Pancreas (tissue), 10 donors: ENCODE measurements around the gene POLR2L. TPM values are rescaled to one million over a fixed set of nuclear protein-coding genes. Genes with fewer than 3 reads are reported as not detected.

Experiments used
- ATAC-seq, 4 donors: fragments of 200-7000 bp; cut with Tn5 transposase; one replicate each; pipeline versions ENCODE4 v1.8.0 to v1.9.1; 2020; ENCODE audit warnings: mild to moderate bottlenecking in 4 of 4, moderate library complexity in 4 of 4
- DNase-seq, 6 donors: peaks; one replicate each; pipeline ENCODE4 v3.0.0-alpha.2; 2020
- FAIRE-seq: peaks from 2 replicates; lab custom pipeline; 2012; peaks lifted over from hg19 to GRCh38; lab: Jason Lieb, UNC
- H3K27ac ChIP-seq, 4 donors: fragments of 200-600 bp; sonication (generic); 1 replicate in 3 of 4; 2 replicates in 1 of 4; pipeline versions ENCODE4 v1.5.0 to v1.8.0; 2020
- H3K27me3 ChIP-seq, 4 donors: fragments of 200-600 bp; one replicate each; pipeline ENCODE4 v1.8.0; 2021
- H3K36me3 ChIP-seq, 3 donors: fragments of 200-600 bp; sonication (generic) in 1 of 3; one replicate each; pipeline versions ENCODE4 v1.5.0 to v1.8.0; 2020 to 2021
- H3K4me1 ChIP-seq, 3 donors: fragments of 200-600 bp; one replicate each; pipeline ENCODE4 v1.8.0; 2021
- H3K4me3 ChIP-seq, 4 donors: fragments of 200-600 bp; sonication (generic) in 2 of 4; one replicate each; pipeline versions ENCODE4 v1.5.0 to v1.8.0; 2020 to 2021
- H3K9me3 ChIP-seq, 4 donors: fragments of 200-600 bp; one replicate each; pipeline ENCODE4 v1.8.0; 2021
- WGBS, 2 donors: extraction: QIAGEN DNeasy Blood & Tissue Kit; methylation state at CpG; one replicate each; pipeline ENCODE4 v1.1.7; 2013; 5-methylcytosine and 5-hydroxymethylcytosine counted together
- intact Hi-C, 3 donors: fragments of 100-400 bp; cut with DNase I; formaldehyde crosslinking; loops; one replicate each; pipeline versions ENCODE4 v1.11.1 to v1.14.2; 2022
- polyA plus RNA-seq, 2 donors: library from polyadenylated mRNA; stranded (reverse); fragments of 200-250 nt; gene quantifications; one replicate each; pipeline ENCODE4 v1.2.3, GENCODE V29; 2013
- total RNA-seq, 6 donors: library from RNA; stranded (reverse); fragmentation: NEBNext Ultra II Directional in 4 of 6; extraction: Animal tissue kit (Norgen Biotek cat#: 25700) in 4 of 6; gene quantifications; one replicate each; pipeline versions ENCODE4 v1.2.1 to v1.2.4, GENCODE V29; 2021 to 2023
- TF ChIP-seq, protein P1 (sequence below), 4 donors: fragments of 200-600 bp; sonication (generic) in 3 of 4; IDR thresholded peaks; one replicate each; pipeline versions ENCODE4 v1.5.0 to v1.8.0; 2021; ENCODE audit warnings: antibody characterized with exemption in 4 of 4
- donor health status: healthy with polysubstance abuse.
- donor health status: DM: no; HTN: no; CAD: no; lungs with moderate emphysema.
- donor health status: DM: no; HTN: no; CAD: no.
- donor health status: control.
- donor health status: control.
- donor health status: Bipolar disorder and iron deficiency.
- donor health status: DM: yes; HTN: yes; CAD: no.
- donor health status: DM: no; HTN: no; CAD: no.
- donor health status: DM: no; HTN: no; CAD: no.
- donor health status: DM: yes; HTN: yes; CAD: no.

POLR2L gene
- total and polyA plus RNA-seq, 8 donors, result 62.9 to 110 (median 68.9) TPM

DNA sequence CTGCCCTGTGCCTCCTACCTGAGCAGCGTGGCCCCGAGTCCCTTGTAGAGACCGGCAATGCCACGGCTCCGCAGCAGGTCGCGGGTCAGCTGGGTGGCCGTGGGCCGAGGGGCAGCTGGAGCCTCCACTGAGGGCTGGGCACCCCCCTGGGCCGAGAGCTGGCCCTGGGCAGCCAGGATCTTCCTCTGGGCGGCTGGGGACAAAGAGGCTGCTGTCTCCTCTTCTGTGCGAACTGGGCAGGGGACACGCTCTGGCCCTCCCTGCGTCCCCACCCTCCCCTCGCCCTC, 49.9 kb downstream of the POLR2L start:
- H3K36me3 ChIP-seq, result peaks cover 0 to 14% (median 4%) of the 10 kb centered on the region in 3 donors
- whole genome bisulfite sequencing, 2 donors, result 85 to 90% methylated on average over 7 to 15 of the region's 15 CpGs
- TF ChIP-seq, protein P1, sequence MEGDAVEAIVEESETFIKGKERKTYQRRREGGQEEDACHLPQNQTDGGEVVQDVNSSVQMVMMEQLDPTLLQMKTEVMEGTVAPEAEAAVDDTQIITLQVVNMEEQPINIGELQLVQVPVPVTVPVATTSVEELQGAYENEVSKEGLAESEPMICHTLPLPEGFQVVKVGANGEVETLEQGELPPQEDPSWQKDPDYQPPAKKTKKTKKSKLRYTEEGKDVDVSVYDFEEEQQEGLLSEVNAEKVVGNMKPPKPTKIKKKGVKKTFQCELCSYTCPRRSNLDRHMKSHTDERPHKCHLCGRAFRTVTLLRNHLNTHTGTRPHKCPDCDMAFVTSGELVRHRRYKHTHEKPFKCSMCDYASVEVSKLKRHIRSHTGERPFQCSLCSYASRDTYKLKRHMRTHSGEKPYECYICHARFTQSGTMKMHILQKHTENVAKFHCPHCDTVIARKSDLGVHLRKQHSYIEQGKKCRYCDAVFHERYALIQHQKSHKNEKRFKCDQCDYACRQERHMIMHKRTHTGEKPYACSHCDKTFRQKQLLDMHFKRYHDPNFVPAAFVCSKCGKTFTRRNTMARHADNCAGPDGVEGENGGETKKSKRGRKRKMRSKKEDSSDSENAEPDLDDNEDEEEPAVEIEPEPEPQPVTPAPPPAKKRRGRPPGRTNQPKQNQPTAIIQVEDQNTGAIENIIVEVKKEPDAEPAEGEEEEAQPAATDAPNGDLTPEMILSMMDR (IDR thresholded peaks at IDR 0.05), result no peak
- H3K27ac ChIP-seq, result no peak overlapping the region
- intact Hi-C loops, result no loop called here
- no peaks in the 10 kb centered on the region for H3K27me3 ChIP-seq
- peaks cover 8 to 14% (median 8%) of the 10 kb centered on the region in 3 donors for H3K4me1 ChIP-seq
- no peaks in the 10 kb centered on the region for H3K9me3 ChIP-seq
- no peak for ATAC-seq
- H3K4me3 ChIP-seq, result no peak overlapping the region
- DNase-seq, result peak in 2 of 6 donors; percentile 17 to 80
- FAIRE-seq, result no peak

DNA sequence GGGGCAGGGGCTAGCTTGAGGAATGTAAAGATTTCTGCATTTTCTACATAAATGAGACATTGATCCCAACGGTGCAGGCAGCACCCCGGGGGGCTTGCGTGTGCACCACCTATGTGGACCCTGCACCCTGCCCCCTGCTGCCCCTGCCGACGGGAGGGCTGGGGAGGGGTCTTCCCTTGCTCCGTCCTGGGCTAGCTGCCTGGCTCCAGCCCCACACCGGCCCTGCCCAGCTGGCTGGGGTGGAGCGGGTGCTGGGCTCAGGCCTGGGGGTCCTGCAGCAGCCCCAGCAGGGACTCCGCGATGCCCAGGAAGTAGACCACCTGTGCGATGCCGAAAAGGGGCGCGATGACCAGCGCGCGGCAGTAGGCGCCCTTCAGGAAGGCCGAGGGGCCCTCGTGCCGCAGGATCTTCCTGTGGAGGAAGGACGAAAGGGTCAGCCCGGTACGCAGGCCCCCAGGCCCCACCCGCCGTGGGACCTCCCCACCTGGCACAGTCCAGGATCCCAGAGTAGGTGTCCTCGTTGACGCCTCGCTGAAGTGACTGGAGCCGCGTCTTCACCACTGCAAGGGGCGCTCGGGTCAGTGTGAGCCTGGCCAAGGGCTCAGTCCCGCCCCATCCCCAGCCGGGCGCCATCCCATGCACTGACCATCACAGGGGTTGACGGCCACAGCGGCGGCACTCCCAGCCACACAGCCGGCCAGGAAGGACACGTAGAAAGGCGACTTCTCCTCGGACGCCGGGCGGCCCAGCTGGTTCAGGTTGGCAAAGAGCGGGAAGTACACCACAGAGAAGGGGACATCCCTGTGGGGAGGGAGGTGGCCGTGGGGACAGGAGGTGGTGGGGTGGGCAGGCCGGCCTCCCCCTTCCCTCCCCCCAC, 50.4 kb downstream of the POLR2L start:
- ATAC-seq, result no peak
- TF ChIP-seq, protein P1 (IDR thresholded peaks at IDR 0.05), result no peak
- H3K9me3 ChIP-seq, result no peaks in the 10 kb centered on the region

DNA sequence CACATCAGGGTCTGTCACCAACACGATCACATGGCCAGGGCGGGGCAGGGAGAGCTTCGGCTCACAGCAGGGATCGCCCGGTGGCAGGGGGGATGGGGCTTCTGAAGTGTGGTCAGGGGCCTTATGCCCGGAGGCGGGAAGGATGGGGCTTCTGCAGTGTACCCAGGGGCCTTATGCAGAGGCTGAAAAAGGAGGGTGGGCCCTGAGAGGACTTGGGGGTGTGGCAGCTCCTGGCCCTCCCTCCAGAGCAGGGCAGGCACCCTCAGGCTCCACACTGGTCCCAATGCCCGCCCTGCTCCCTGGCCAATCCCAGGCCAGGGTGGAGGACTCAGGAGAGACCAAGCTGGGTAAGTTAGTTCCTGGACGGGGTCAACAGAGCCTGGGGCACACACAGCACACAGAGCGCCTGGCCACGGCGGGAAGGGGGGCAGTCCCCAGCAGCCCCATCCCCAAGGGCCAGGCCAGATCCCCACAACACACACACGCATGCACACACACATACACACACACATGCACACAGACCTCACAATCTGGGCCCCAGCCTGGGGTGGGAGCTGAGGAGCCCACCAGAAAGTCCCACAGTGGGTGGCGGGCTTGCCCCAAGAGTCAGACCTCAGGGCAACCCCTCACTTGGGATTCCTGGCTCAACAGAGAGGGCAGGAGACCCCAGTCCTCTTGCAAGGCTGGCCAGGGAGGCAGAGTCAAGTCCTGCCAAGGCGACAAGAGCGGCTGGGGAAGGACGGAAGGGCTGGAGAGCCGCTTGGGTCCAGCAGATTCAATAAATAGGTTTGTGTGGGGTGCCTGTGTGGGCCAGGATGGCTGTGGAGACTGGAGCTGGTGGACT, 51.4 kb downstream of the POLR2L start:
- TF ChIP-seq, protein P1 (IDR thresholded peaks at IDR 0.05), result no peak
- 76 to 84% methylated on average over 18 of the region's 18 CpGs for WGBS, 2 donors
- no peak for FAIRE-seq
- H3K36me3 ChIP-seq, result peaks cover 0 to 14% (median 4%) of the 10 kb centered on the region in 3 donors
- H3K9me3 ChIP-seq, result no peaks in the 10 kb centered on the region
- intact Hi-C loops, result no loop called here
- no peak for ATAC-seq
- H3K27me3 ChIP-seq, result no peaks in the 10 kb centered on the region
- H3K4me1 ChIP-seq, result peaks cover 0 to 5% (median 0%) of the 10 kb centered on the region in 3 donors
- no peak overlapping the region for H3K27ac ChIP-seq
- DNase-seq, result peak in 2 of 6 donors; percentile 57 to 79
- H3K4me3 ChIP-seq, result no peak overlapping the region

More for the DNA sequence above, 50.4 kb downstream of the POLR2L start:
- FAIRE-seq, result no peak
- DNase-seq, result peak in 4 of 6 donors; percentile 17 to 83 (median 60)
- peaks cover 0 to 14% (median 4%) of the 10 kb centered on the region in 3 donors for H3K36me3 ChIP-seq
- intact Hi-C loops, result no loop called here
- 87 to 92% methylated on average over 46 to 48 of the region's 49 CpGs for WGBS, 2 donors
- no peak overlapping the region for H3K4me3 ChIP-seq
- no peak overlapping the region for H3K27ac ChIP-seq
- peaks cover 5 to 11% (median 7%) of the 10 kb centered on the region in 3 donors for H3K4me1 ChIP-seq
- H3K27me3 ChIP-seq, result no peaks in the 10 kb centered on the region

DNA sequence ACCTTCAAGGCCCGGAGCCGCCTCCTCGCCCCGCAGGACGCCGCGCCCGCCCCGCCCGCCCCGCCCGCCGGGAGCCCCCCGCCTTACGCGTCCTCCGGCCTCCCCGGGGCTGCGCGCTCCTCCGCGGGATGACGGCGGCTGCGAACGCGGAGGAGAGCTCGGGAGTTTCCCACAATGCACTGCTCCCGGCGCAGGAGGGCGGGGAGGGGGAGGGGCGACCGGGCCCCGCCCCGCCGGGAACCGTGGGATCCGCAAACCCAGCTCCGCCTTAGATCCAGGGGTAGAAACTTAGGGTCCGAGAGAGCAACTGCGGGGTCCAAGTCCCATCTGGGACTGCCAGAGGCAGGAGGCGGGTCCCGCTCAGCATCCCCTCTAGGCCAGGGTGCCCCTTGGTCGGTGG, 52.4 kb downstream of the POLR2L start, which contains the start of gene CEND1:
TSS of gene CEND1 (minus strand) at position 148 of the 400 bp plus-strand sequence. CDS start 1,514 bp downstream, outside the sequence.
- no peak for FAIRE-seq
- peaks cover 0 to 14% (median 4%) of the 10 kb centered on the region in 3 donors for H3K36me3 ChIP-seq

More for the DNA sequence above, 52.4 kb downstream of the POLR2L start, which contains the start of gene CEND1:
- H3K4me3 ChIP-seq, result no peak within 1 kb of the TSS
- H3K27ac ChIP-seq, result no peak within 1 kb of the TSS
- TF ChIP-seq, protein P1 (IDR thresholded peaks at IDR 0.05), result no peak
- DNase-seq, result peak in 2 of 6 donors; percentile 58 to 71
- ATAC-seq, result no peak
- intact Hi-C loops, result no loop called here
- peaks cover 0 to 5% (median 0%) of the 10 kb centered on the region in 3 donors for H3K4me1 ChIP-seq
- H3K27me3 ChIP-seq, result no peaks in the 10 kb centered on the region
- no peaks in the 10 kb centered on the region for H3K9me3 ChIP-seq
- 6 to 9% methylated on average over 19 to 44 of the region's 44 CpGs for WGBS, 2 donors

Other genes starting within 250 kb of the POLR2L start
- gene IRF7, start 226.6 kb downstream of the POLR2L start, total RNA-seq, result 10 to 100 TPM in 2 of 6 donors, 1 to 10 TPM in 4; 4.0 to 30.0 (median 9.1) TPM
- gene IRF7, start 226.6 kb downstream of the POLR2L start, polyA plus RNA-seq, result 10 to 100 TPM; 33.4 to 36.6 TPM
- 1 to 10 TPM in 5 of 6 donors, under 1 TPM in 1; 0.61 to 2.7 (median 1.5) TPM for gene CDHR5, start 217.6 kb downstream of the POLR2L start, total RNA-seq
- gene CDHR5, start 217.6 kb downstream of the POLR2L start, polyA plus RNA-seq, result 1 to 10 TPM; 1.3 to 4.4 TPM
- gene SCT, start 215.3 kb downstream of the POLR2L start, total RNA-seq, result under 1 TPM in 2 of 6 donors, not detected in 4; 0.58 to 0.69 TPM
- gene SCT, start 215.3 kb downstream of the POLR2L start, polyA plus RNA-seq, result not detected
- gene DRD4, start 205.3 kb downstream of the POLR2L start, total RNA-seq, result 1 to 10 TPM in 1 of 6 donors, under 1 TPM in 5; 0.28 to 1.4 (median 0.66) TPM
- gene DRD4, start 205.3 kb downstream of the POLR2L start, polyA plus RNA-seq, result 1 to 10 TPM; 2.4 TPM
- gene DEAF1, start 147.3 kb downstream of the POLR2L start, total RNA-seq, result 10 to 100 TPM; 15.9 to 26.9 (median 18.5) TPM
- gene DEAF1, start 147.3 kb downstream of the POLR2L start, polyA plus RNA-seq, result 10 to 100 TPM; 28.4 to 33.8 TPM
- 10 to 100 TPM in 4 of 6 donors, 1 to 10 TPM in 2; 8.5 to 16.4 (median 14.2) TPM for gene TMEM80, start 146.7 kb downstream of the POLR2L start, total RNA-seq
- gene TMEM80, start 146.7 kb downstream of the POLR2L start, polyA plus RNA-seq, result 10 to 100 TPM; 18.6 to 24.7 TPM
- 100 to 1,000 TPM in 2 of 6 donors, 10 to 100 TPM in 4; 58.1 to 113 (median 71.1) TPM for gene EPS8L2, start 136.3 kb downstream of the POLR2L start, total RNA-seq
- 100 to 1,000 TPM; 249 to 286 TPM for gene EPS8L2, start 136.3 kb downstream of the POLR2L start, polyA plus RNA-seq
- gene TALDO1, start 95.1 kb downstream of the POLR2L start, total RNA-seq, result 10 to 100 TPM; 52.5 to 83.9 (median 78.2) TPM
- 10 to 100 TPM; 50.3 to 70.0 TPM for gene TALDO1, start 95.1 kb downstream of the POLR2L start, polyA plus RNA-seq
- gene GATD1, start 65.0 kb downstream of the POLR2L start, total RNA-seq, result 10 to 100 TPM; 13.6 to 28.9 (median 18.1) TPM
- 10 to 100 TPM; 27.9 to 43.2 TPM for gene GATD1, start 65.0 kb downstream of the POLR2L start, polyA plus RNA-seq
- gene CEND1, start 52.4 kb downstream of the POLR2L start, total RNA-seq, result under 1 TPM in 1 of 6 donors, not detected in 5; 0.12 TPM
- under 1 TPM; 0.27 to 0.42 TPM for gene CEND1, start 52.4 kb downstream of the POLR2L start, polyA plus RNA-seq
- gene SLC25A22, start 44.2 kb downstream of the POLR2L start, total RNA-seq, result 10 to 100 TPM; 32.2 to 84.0 (median 41.8) TPM
- 10 to 100 TPM; 40.4 to 45.5 TPM for gene SLC25A22, start 44.2 kb downstream of the POLR2L start, polyA plus RNA-seq
- 10 to 100 TPM in 1 of 6 donors, 1 to 10 TPM in 5; 6.3 to 12.9 (median 8.7) TPM for gene PIDD1, start 37.3 kb downstream of the POLR2L start, total RNA-seq
- gene PIDD1, start 37.3 kb downstream of the POLR2L start, polyA plus RNA-seq, result 10 to 100 TPM; 53.1 to 70.9 TPM
- 1,000 to 10,000 TPM in 5 of 6 donors, 100 to 1,000 TPM in 1; 944 to 1,591 (median 1,137) TPM for gene RPLP2, start 32.6 kb downstream of the POLR2L start, total RNA-seq
- 1,000 to 10,000 TPM in 1 of 2 donors, 100 to 1,000 TPM in 1; 761 to 1,687 TPM for gene RPLP2, start 32.6 kb downstream of the POLR2L start, polyA plus RNA-seq
- 100 to 1,000 TPM in 1 of 6 donors, 10 to 100 TPM in 5; 59.1 to 109 (median 82.1) TPM for gene PNPLA2, start 23.6 kb downstream of the POLR2L start, total RNA-seq
- 100 to 1,000 TPM; 233 to 234 TPM for gene PNPLA2, start 23.6 kb downstream of the POLR2L start, polyA plus RNA-seq
- gene CRACR2B, start 14.6 kb downstream of the POLR2L start, total RNA-seq, result 100 to 1,000 TPM in 4 of 6 donors, 10 to 100 TPM in 2; 60.6 to 140 (median 108) TPM
- gene CRACR2B, start 14.6 kb downstream of the POLR2L start, polyA plus RNA-seq, result 100 to 1,000 TPM; 263 to 378 TPM
- gene CD151, start 9.6 kb downstream of the POLR2L start, total RNA-seq, result 100 to 1,000 TPM; 163 to 278 (median 233) TPM
- gene CD151, start 9.6 kb downstream of the POLR2L start, polyA plus RNA-seq, result 100 to 1,000 TPM; 256 to 351 TPM
- 10 to 100 TPM; 15.3 to 25.0 (median 18.8) TPM for gene TSPAN4, start 323 bp upstream of the POLR2L start, total RNA-seq
- 10 to 100 TPM; 44.0 to 67.2 TPM for gene TSPAN4, start 323 bp upstream of the POLR2L start, polyA plus RNA-seq
- 10 to 100 TPM; 41.7 to 86.0 (median 63.1) TPM for gene CHID1, start 68.3 kb upstream of the POLR2L start, total RNA-seq
- 10 to 100 TPM; 57.1 to 66.0 TPM for gene CHID1, start 68.3 kb upstream of the POLR2L start, polyA plus RNA-seq
- gene AP2A2, start 83.3 kb upstream of the POLR2L start, total RNA-seq, result 10 to 100 TPM; 40.0 to 60.2 (median 53.2) TPM
- 10 to 100 TPM; 48.0 to 50.8 TPM for gene AP2A2, start 83.3 kb upstream of the POLR2L start, polyA plus RNA-seq
- 10 to 100 TPM; 25.5 to 99.7 (median 92.2) TPM for gene MUC6, start 194.2 kb upstream of the POLR2L start, total RNA-seq
- gene MUC6, start 194.2 kb upstream of the POLR2L start, polyA plus RNA-seq, result 100 to 1,000 TPM; 155 to 239 TPM
- under 1 TPM in 2 of 6 donors, not detected in 4; 0.03 to 0.57 TPM for gene MUC2, start 232.3 kb upstream of the POLR2L start, total RNA-seq
- under 1 TPM; 0.04 to 0.05 TPM for gene MUC2, start 232.3 kb upstream of the POLR2L start, polyA plus RNA-seq